Measurements from ENCODE around the gene DNTTIP2. TPM values are rescaled to one million over a fixed set of nuclear protein-coding genes. Genes with fewer than 3 reads are reported as not detected.

DNTTIP2 gene
- polyA plus RNA-seq, 1 of the 3 experiments (the other 2 are of a cell fraction), result 9.6 TPM

DNA sequence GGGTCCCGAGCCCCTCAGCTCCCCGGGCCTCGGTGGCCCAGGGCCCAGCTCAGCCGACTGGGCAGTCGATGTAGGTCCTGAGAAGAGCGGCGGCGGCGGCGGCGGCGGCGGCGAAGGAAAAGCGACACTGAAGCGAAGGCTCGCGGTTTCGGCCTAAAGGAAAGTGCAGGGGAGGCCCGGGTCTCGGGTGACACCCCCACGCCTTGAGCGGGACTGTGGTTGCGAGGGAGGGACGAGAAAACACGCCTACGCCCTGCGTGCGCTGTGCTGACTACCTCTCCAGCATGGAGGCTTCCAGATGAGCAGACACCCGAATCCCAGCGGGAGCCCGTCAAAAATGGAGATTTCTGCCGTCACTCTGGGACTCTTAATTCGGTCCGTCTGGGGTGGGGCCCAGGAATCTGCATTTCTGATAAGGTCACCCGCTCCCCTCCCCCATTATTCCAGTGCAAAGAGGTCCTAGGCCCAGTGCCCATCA, 31.2 kb downstream of the DNTTIP2 start:
- H3K36me3 ChIP-seq (replicated peaks in 1 of 2; ENCODE audit: control insufficient read depth in 1 of 2, insufficient read depth in 2 of 2, low read length in 1 of 2), result peaks cover 0 to 4% of the 10 kb centered on the region in 2 experiments
- peak overlapping the region; percentile 88 to 96 for H3K27ac ChIP-seq (ENCODE audit: low read depth in 2 of 2, low read length in 1 of 2)
- no peaks in the 10 kb centered on the region for H3K27me3 ChIP-seq (ENCODE audit: insufficient read depth)
- peak overlapping the region; percentile 85 to 94 for H3K4me3 ChIP-seq (ENCODE audit: low read depth in 2 of 2, low read length in 1 of 2)
- CTCF ChIA-PET, result interaction anchor here (0.9 to 2.2 kb wide), 5 partner anchors 22 to 488 kb away, joined by 3 to 10 read pairs (median 3); no protein-coding TSS in a partner anchor
- TF ChIP-seq NRF1 (IDR thresholded peaks at IDR 0.05; ENCODE audit: low read depth, low read length) (no peak), MEF2A (IDR thresholded peaks at IDR 0.05; ENCODE audit: borderline replicate concordance, low read depth) (no peak), YY1 (IDR thresholded peaks at IDR 0.05; ENCODE audit: low read depth) (peak; percentile 68; the same call in 1 of the 2 replicates), RAD21 (IDR thresholded peaks at IDR 0.05; ENCODE audit: low read length) (0 out of 2 replicates have a peak, but pooled peaks have one; percentile 10), SIN3A (IDR thresholded peaks at IDR 0.05; ENCODE audit: borderline replicate concordance, low read depth, low read length) (no peak), GABPA (IDR thresholded peaks at IDR 0.05; ENCODE audit: low read depth) (no peak), EP300 (IDR thresholded peaks at IDR 0.05; ENCODE audit: borderline replicate concordance in 1 of 2, low read depth in 1 of 2, low read length in 1 of 2) (peak in 1 of 2 experiments; percentile 48; a peak in 1 of 4 replicates), POLR2AphosphoS5 (IDR thresholded peaks at IDR 0.05; ENCODE audit: low read depth, low read length) (peak; percentile 60; the same call in 1 of the 2 replicates), TAF1 (IDR thresholded peaks at IDR 0.05; ENCODE audit: borderline replicate concordance, low read depth, low read length) (peak; percentile 75), CHD2 (IDR thresholded peaks at IDR 0.05; ENCODE audit: low read length, partially characterized antibody) (peak; percentile 89), TCF12 (IDR thresholded peaks at IDR 0.05) (peak; percentile 35), MXI1 (IDR thresholded peaks at IDR 0.05; ENCODE audit: low read depth, low read length) (peak; percentile 48; the same call in 1 of the 2 replicates), RCOR1 (IDR thresholded peaks at IDR 0.05; ENCODE audit: low read length) (peak; percentile 63)
- TF ChIP-seq, protein P1, sequence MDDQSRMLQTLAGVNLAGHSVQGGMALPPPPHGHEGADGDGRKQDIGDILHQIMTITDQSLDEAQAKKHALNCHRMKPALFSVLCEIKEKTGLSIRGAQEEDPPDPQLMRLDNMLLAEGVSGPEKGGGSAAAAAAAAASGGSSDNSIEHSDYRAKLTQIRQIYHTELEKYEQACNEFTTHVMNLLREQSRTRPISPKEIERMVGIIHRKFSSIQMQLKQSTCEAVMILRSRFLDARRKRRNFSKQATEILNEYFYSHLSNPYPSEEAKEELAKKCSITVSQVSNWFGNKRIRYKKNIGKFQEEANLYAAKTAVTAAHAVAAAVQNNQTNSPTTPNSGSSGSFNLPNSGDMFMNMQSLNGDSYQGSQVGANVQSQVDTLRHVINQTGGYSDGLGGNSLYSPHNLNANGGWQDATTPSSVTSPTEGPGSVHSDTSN (IDR thresholded peaks at IDR 0.05), result peak; percentile 50; the same call in 1 of the 2 replicates
- TF ChIP-seq, protein P2, sequence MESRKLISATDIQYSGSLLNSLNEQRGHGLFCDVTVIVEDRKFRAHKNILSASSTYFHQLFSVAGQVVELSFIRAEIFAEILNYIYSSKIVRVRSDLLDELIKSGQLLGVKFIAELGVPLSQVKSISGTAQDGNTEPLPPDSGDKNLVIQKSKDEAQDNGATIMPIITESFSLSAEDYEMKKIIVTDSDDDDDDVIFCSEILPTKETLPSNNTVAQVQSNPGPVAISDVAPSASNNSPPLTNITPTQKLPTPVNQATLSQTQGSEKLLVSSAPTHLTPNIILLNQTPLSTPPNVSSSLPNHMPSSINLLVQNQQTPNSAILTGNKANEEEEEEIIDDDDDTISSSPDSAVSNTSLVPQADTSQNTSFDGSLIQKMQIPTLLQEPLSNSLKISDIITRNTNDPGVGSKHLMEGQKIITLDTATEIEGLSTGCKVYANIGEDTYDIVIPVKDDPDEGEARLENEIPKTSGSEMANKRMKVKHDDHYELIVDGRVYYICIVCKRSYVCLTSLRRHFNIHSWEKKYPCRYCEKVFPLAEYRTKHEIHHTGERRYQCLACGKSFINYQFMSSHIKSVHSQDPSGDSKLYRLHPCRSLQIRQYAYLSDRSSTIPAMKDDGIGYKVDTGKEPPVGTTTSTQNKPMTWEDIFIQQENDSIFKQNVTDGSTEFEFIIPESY (IDR thresholded peaks at IDR 0.05; ENCODE audit: borderline replicate concordance, low read depth), result peak; percentile 1; the same call in 1 of the 2 replicates
- TF ChIP-seq, protein P3, sequence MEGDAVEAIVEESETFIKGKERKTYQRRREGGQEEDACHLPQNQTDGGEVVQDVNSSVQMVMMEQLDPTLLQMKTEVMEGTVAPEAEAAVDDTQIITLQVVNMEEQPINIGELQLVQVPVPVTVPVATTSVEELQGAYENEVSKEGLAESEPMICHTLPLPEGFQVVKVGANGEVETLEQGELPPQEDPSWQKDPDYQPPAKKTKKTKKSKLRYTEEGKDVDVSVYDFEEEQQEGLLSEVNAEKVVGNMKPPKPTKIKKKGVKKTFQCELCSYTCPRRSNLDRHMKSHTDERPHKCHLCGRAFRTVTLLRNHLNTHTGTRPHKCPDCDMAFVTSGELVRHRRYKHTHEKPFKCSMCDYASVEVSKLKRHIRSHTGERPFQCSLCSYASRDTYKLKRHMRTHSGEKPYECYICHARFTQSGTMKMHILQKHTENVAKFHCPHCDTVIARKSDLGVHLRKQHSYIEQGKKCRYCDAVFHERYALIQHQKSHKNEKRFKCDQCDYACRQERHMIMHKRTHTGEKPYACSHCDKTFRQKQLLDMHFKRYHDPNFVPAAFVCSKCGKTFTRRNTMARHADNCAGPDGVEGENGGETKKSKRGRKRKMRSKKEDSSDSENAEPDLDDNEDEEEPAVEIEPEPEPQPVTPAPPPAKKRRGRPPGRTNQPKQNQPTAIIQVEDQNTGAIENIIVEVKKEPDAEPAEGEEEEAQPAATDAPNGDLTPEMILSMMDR (IDR thresholded peaks at IDR 0.05), result no peak
- peak; percentile 77 for DNase-seq
- WGBS (ENCODE audit: low lambda C conversion rate), result 1% methylated on average over 33 of the region's 36 CpGs
- POLR2A ChIA-PET, result interaction anchor here (0.7 to 1.5 kb wide), 3 partner anchors 31 to 231 kb away, joined by 3 to 10 read pairs (median 3); partner anchors contain the start of gene DNTTIP2
- H3K9me3 ChIP-seq, result no peaks in the 10 kb centered on the region
- peaks cover 35% of the 10 kb centered on the region for H3F3A ChIP-seq (replicated peaks; ENCODE audit: insufficient read depth)
- H3K9me2 ChIP-seq, result no peaks in the 10 kb centered on the region
- no peaks in the 10 kb centered on the region for H4K20me1 ChIP-seq (ENCODE audit: insufficient read depth)
- peak overlapping the region; percentile 94 for H3K4me2 ChIP-seq
- peaks cover 18% of the 10 kb centered on the region in 2 experiments; a peak in 3 of 4 replicates for H3K4me1 ChIP-seq (ENCODE audit: control insufficient read depth in 1 of 2, insufficient read depth in 2 of 2, low read depth in 1 of 2, low read length in 1 of 2)
- H3K9ac ChIP-seq, result peak overlapping the region; percentile 88
- H3K79me2 ChIP-seq (ENCODE audit: insufficient read depth), result peaks cover 9% of the 10 kb centered on the region; the same call in 1 of the 2 replicates
- peak overlapping the region; percentile 100 for H2AFZ ChIP-seq (ENCODE audit: low read depth)

Measured in SK-N-SH (cell line).